ENCODE measurements around the gene ROBO3. TPM values are rescaled to one million over a fixed set of nuclear protein-coding genes. Genes with fewer than 3 reads are reported as not detected.

Gene ROBO3
- total and polyA plus RNA-seq, 10 of the 15 experiments (the other 5 are each of a cell fraction or from before 2014, with no cell fraction given) = 0.10 to 0.63 (median 0.31) TPM; not detected in 2

DNA sequence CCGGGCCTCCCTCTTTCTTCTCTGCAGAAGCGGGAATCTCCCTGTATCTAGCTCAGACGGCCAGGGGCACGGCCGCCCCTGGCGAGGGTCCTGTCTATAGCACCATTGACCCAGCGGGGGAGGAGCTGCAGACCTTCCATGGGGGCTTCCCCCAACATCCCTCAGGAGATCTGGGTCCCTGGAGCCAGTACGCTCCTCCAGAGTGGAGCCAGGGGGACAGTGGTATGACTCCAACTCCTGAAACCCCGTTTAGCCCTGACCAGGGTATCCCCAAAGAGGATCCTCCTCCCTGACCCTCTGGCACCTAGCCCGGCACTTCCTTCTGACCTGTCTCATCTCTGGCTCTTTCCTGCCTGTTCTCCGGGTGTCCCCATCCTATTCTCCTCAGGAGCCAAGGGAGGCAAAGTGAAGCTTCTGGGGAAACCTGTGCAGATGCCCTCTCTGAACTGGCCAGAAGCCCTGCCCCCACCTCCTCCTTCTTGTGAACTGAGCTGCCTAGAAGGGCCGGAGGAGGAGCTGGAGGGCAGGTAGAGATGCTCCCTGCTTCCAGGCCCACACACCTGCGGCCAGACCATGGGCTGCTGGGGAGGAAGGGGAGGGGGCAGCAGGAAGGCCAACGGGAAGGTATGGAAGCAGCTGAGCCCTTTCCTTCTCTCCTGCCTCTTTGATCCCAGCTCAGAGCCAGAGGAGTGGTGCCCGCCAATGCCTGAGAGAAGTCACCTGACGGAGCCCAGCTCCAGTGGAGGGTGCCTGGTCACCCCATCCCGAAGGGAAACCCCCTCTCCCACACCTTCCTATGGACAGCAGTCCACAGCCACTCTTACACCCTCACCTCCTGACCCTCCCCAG lies 12.9 kb downstream of the ROBO3 start:
- Histone ChIP-seq H3K79me2 (ENCODE audit: control insufficient read depth, insufficient read depth, low read length) (no peaks in the 10 kb centered on the region), H3K36me3 (ENCODE audit: control insufficient read depth in 2 of 2, insufficient read depth in 2 of 2, low read length in 1 of 2) (no peaks in the 10 kb centered on the region), H4K20me1 (ENCODE audit: control insufficient read depth, insufficient read depth) (no peaks in the 10 kb centered on the region), H2AFZ (ENCODE audit: control insufficient read depth, low read depth, low read length) (no peak overlapping the region), H3K27ac (ENCODE audit: control insufficient read depth, insufficient read depth) (no peak overlapping the region), H3K4me3 (no peak overlapping the region), H3K9ac (ENCODE audit: control insufficient read depth, insufficient read depth, low read length) (no peak overlapping the region), H3K9me3 (replicated peaks; ENCODE audit: control insufficient read depth, insufficient read depth, low read length) (no peaks in the 10 kb centered on the region), H3K27me3 (replicated peaks in 1 of 2; ENCODE audit: control insufficient read depth in 2 of 2, insufficient read depth in 2 of 2, low read length in 1 of 2) (peaks cover 0 to 1% of the 10 kb centered on the region in 2 experiments; a peak in 2 of 4 replicates), H3K4me2 (ENCODE audit: control insufficient read depth, insufficient read depth) (no peak overlapping the region), H3K4me1 (ENCODE audit: control insufficient read depth, insufficient read depth, low read length) (no peaks in the 10 kb centered on the region)
- intact Hi-C loops (cut with micrococcal nuclease; ENCODE audit: unreplicated experiment) (no loop called here), in situ Hi-C loops (cut with MboI) (no loop called here)
- FAIRE-seq (no peak), DNase-seq (ENCODE audit: low read depth, low spot score) (no peak), ATAC-seq (no peak)
- SMC1A ChIA-PET (ENCODE audit: uncharacterized antibody, unreplicated experiment) = no interaction called here
- no TSS peak for BruUV-seq (replicated peaks)
- WGBS (ENCODE audit: insufficient coverage, insufficient replicate concordance, low lambda C conversion rate, missing lambda C conversion rate) = 47% methylated on average over 16 of the region's 17 CpGs
- RAD21 ChIA-PET (ENCODE audit: unreplicated experiment) = no interaction called here
- POLR2A ChIA-PET = no interaction called here
- CTCF ChIA-PET = no interaction called here
- TF ChIP-seq, protein P1, sequence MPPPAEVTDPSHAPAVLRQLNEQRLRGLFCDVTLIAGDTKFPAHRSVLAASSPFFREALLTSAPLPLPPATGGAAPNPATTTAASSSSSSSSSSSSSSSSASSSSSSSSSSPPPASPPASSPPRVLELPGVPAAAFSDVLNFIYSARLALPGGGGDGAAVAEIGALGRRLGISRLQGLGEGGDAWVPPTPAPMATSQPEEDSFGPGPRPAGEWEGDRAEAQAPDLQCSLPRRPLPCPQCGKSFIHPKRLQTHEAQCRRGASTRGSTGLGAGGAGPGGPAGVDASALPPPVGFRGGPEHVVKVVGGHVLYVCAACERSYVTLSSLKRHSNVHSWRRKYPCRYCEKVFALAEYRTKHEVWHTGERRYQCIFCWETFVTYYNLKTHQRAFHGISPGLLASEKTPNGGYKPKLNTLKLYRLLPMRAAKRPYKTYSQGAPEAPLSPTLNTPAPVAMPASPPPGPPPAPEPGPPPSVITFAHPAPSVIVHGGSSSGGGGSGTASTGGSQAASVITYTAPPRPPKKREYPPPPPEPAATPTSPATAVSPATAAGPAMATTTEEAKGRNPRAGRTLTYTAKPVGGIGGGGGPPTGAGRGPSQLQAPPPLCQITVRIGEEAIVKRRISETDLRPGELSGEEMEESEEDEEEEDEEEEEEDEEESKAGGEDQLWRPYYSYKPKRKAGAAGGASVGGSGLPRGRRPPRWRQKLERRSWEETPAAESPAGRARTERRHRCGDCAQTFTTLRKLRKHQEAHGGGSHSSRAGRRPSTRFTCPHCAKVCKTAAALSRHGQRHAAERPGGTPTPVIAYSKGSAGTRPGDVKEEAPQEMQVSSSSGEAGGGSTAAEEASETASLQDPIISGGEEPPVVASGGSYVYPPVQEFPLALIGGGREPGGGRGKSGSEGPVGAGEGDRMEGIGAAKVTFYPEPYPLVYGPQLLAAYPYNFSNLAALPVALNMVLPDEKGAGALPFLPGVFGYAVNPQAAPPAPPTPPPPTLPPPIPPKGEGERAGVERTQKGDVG (CRISPR knock-in tag; IDR thresholded peaks at IDR 0.05) = no peak
- TF ChIP-seq ZNF217 (IDR thresholded peaks at IDR 0.05) = no peak
- TF ChIP-seq RCOR1 (conservative IDR thresholded peaks at IDR 0.05; ENCODE audit: low read depth, low read length) = no peak
- TF ChIP-seq, protein P2, sequence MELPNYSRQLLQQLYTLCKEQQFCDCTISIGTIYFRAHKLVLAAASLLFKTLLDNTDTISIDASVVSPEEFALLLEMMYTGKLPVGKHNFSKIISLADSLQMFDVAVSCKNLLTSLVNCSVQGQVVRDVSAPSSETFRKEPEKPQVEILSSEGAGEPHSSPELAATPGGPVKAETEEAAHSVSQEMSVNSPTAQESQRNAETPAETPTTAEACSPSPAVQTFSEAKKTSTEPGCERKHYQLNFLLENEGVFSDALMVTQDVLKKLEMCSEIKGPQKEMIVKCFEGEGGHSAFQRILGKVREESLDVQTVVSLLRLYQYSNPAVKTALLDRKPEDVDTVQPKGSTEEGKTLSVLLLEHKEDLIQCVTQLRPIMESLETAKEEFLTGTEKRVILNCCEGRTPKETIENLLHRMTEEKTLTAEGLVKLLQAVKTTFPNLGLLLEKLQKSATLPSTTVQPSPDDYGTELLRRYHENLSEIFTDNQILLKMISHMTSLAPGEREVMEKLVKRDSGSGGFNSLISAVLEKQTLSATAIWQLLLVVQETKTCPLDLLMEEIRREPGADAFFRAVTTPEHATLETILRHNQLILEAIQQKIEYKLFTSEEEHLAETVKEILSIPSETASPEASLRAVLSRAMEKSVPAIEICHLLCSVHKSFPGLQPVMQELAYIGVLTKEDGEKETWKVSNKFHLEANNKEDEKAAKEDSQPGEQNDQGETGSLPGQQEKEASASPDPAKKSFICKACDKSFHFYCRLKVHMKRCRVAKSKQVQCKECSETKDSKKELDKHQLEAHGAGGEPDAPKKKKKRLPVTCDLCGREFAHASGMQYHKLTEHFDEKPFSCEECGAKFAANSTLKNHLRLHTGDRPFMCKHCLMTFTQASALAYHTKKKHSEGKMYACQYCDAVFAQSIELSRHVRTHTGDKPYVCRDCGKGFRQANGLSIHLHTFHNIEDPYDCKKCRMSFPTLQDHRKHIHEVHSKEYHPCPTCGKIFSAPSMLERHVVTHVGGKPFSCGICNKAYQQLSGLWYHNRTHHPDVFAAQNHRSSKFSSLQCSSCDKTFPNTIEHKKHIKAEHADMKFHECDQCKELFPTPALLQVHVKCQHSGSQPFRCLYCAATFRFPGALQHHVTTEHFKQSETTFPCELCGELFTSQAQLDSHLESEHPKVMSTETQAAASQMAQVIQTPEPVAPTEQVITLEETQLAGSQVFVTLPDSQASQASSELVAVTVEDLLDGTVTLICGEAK (IDR thresholded peaks at IDR 0.05; ENCODE audit: borderline replicate concordance) = no peak
- TF ChIP-seq EGR1 (IDR thresholded peaks at IDR 0.05; ENCODE audit: borderline replicate concordance in 1 of 2, low read depth in 2 of 2, low read length in 2 of 2) = no peak
- no peak for TF ChIP-seq ZSCAN29 (IDR thresholded peaks at IDR 0.05)
- TF ChIP-seq, protein P3, sequence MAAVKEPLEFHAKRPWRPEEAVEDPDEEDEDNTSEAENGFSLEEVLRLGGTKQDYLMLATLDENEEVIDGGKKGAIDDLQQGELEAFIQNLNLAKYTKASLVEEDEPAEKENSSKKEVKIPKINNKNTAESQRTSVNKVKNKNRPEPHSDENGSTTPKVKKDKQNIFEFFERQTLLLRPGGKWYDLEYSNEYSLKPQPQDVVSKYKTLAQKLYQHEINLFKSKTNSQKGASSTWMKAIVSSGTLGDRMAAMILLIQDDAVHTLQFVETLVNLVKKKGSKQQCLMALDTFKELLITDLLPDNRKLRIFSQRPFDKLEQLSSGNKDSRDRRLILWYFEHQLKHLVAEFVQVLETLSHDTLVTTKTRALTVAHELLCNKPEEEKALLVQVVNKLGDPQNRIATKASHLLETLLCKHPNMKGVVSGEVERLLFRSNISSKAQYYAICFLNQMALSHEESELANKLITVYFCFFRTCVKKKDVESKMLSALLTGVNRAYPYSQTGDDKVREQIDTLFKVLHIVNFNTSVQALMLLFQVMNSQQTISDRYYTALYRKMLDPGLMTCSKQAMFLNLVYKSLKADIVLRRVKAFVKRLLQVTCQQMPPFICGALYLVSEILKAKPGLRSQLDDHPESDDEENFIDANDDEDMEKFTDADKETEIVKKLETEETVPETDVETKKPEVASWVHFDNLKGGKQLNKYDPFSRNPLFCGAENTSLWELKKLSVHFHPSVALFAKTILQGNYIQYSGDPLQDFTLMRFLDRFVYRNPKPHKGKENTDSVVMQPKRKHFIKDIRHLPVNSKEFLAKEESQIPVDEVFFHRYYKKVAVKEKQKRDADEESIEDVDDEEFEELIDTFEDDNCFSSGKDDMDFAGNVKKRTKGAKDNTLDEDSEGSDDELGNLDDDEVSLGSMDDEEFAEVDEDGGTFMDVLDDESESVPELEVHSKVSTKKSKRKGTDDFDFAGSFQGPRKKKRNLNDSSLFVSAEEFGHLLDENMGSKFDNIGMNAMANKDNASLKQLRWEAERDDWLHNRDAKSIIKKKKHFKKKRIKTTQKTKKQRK (IDR thresholded peaks at IDR 0.05; ENCODE audit: low read depth, low read length) = no peak
- no peak for TF ChIP-seq STAT1 (conservative IDR thresholded peaks at IDR 0.05)
- no peak for TF ChIP-seq SUZ12 (IDR thresholded peaks at IDR 0.05; ENCODE audit: unreplicated experiment)
- no peak for TF ChIP-seq SMARCA5 (IDR thresholded peaks at IDR 0.05)
- TF ChIP-seq CBFB (IDR thresholded peaks at IDR 0.05; ENCODE audit: low read depth) = no peak
- no peak for TF ChIP-seq JUNB (IDR thresholded peaks at IDR 0.05)
